Choroid plexus epithelial cell (primary cell): ENCODE measurements around the gene ERBB2.

ENCODE experiments used
- DNase-seq: peaks from one replicate; pipeline ENCODE4 v3.0.0-alpha.2; 2010; ENCODE audit warnings: low read depth
- H3K4me3 ChIP-seq: 2 replicates; pipeline ENCODE4 v1.5.1; 2011; ENCODE audit warnings: low read depth, mild to moderate bottlenecking, control low read depth, low read length, moderate library complexity
- CTCF ChIP-seq: conservative IDR thresholded peaks from 2 replicates; pipeline ENCODE4 v1.5.1; 2011; ENCODE audit warnings: low read depth, mild to moderate bottlenecking, control low read depth, inconsistent platforms, low read length, moderate library complexity

The ERBB2 gene

GRCh38 chr17:39675390-39676082 is 24.3 kb upstream of the ERBB2 start:
- no peak for TF ChIP-seq CTCF
- no peak overlapping the region for H3K4me3 ChIP-seq
- no peak for DNase-seq

- H3K4me3 ChIP-seq = no peak overlapping the region
- TF ChIP-seq CTCF = no peak
- no peak for DNase-seq
These were observed 23.6 kb upstream of the ERBB2 start for GRCh38 chr17:39676198-39676819.

- H3K4me3 ChIP-seq = no peak overlapping the region
- no peak for TF ChIP-seq CTCF
- DNase-seq = no peak
These were observed 22.8 kb upstream of the ERBB2 start for GRCh38 chr17:39677072-39677471.

GRCh38 chr17:39677542-39678339 is 22.1 kb upstream of the ERBB2 start:
- no peak for TF ChIP-seq CTCF
- DNase-seq = no peak
- no peak overlapping the region for H3K4me3 ChIP-seq

GRCh38 chr17:39678340-39679116 is 21.3 kb upstream of the ERBB2 start:
- DNase-seq = no peak
- no peak overlapping the region for H3K4me3 ChIP-seq
- TF ChIP-seq CTCF = no peak

- H3K4me3 ChIP-seq = no peak overlapping the region
- no peak for DNase-seq
- no peak for TF ChIP-seq CTCF
These were observed 20.2 kb upstream of the ERBB2 start for GRCh38 chr17:39679521-39680192.
